Type B pancreatic cell (in vitro differentiated cells): ENCODE results near the gene KHNYN. TPM values are rescaled to one million over a fixed set of nuclear protein-coding genes. Genes with fewer than 3 reads are reported as not detected.
A peak's percentile ranks its signal among the peaks of the same experiment; 100 is the strongest.

Experiments used
- DNase-seq: peaks from one replicate; pipeline ENCODE4 v3.0.0; 2021; ENCODE audit warnings: mixed read lengths; ENCODE audit not compliant: unreplicated experiment; ENCODE audit errors: extremely low spot score
- H3K27ac Mint-ChIP-seq: 2 replicates; pipeline ENCODE4 v1.8.0; 2021; ENCODE audit warnings: mild to moderate bottlenecking, mixed read lengths
- H3K27me3 Mint-ChIP-seq: 2 replicates; pipeline ENCODE4 v1.8.0; 2021; ENCODE audit warnings: mixed read lengths
- H3K36me3 Mint-ChIP-seq: 2 replicates; pipeline ENCODE4 v1.8.0; 2021; ENCODE audit warnings: mixed read lengths
- H3K4me1 Mint-ChIP-seq: one replicate; pipeline ENCODE4 v1.8.0; 2021; ENCODE audit warnings: mixed read lengths; ENCODE audit not compliant: unreplicated experiment
- H3K4me3 Mint-ChIP-seq: 2 replicates; pipeline ENCODE4 v1.8.0; 2021; ENCODE audit warnings: mild to moderate bottlenecking, mixed read lengths
- H3K9me3 Mint-ChIP-seq: 2 replicates; pipeline ENCODE4 v1.8.0; 2021; ENCODE audit warnings: mixed read lengths
- CTCF ChIP-seq: fragments of 200-600 bp; sonication (generic); conservative IDR thresholded peaks from 2 replicates; pipeline ENCODE4 v1.5.0; 2021; ENCODE audit warnings: antibody characterized with exemption, mild to moderate bottlenecking
- total RNA-seq: library from RNA; stranded (reverse); gene quantifications from 2 replicates; pipeline ENCODE4 v1.2.1, GENCODE V29; 2021; ENCODE audit warnings: low replicate concordance

The KHNYN gene
- total RNA-seq, 1 donor from 2014 or later = 81.3 TPM

- no peak for TF ChIP-seq CTCF
- H3K9me3 Mint-ChIP-seq = no peaks in the 10 kb centered on the region
- no peak overlapping the region for H3K4me3 Mint-ChIP-seq
- no peaks in the 10 kb centered on the region for H3K4me1 Mint-ChIP-seq
- peak; percentile 64 for DNase-seq
- H3K36me3 Mint-ChIP-seq = peaks cover 12% of the 10 kb centered on the region
- no peak overlapping the region for H3K27ac Mint-ChIP-seq
- H3K27me3 Mint-ChIP-seq = no peaks in the 10 kb centered on the region
Measured at GRCh38 chr14:24416254-24416931, 13.4 kb upstream of the KHNYN start.

- Mint-ChIP-seq H3K27ac (no peak overlapping the region), H3K4me1 (no peaks in the 10 kb centered on the region), H3K36me3 (peaks cover 12% of the 10 kb centered on the region), H3K9me3 (no peaks in the 10 kb centered on the region), H3K27me3 (no peaks in the 10 kb centered on the region), H3K4me3 (no peak overlapping the region)
- no peak for DNase-seq
- TF ChIP-seq CTCF = no peak
Measured at GRCh38 chr14:24416932-24417619, 12.7 kb upstream of the KHNYN start.

DNA sequence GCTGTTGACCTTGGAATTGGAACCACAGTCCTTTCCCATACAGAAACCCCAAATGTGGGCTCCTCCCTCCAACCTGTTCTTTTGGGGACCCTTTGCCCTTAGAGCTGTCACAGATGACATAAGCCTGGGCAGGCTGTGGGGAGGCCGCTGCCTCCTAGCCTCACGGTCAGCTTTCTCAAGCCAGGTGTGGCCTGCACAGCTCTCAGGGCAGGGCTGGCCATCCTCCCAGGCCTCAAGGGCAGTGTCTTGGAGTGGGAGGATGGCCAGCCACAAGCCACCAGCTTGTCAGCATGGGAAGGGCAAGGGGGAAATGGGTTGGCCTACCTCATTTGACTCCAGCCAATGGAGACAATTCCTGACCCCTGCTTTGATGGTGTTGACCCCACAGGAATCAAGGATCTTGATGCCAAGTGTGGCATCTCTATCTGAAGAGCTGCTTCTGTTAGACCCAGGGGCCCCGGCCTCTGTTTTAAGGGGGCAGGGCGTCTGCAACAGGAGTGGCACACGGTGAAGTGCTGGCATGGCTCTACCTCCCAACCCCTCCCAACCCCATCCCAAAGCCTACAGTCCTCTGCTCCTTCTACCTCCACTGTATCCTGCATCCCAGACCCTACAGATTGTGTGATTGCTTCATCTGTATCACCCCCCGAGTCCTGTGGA, 11.8 kb upstream of the KHNYN start:
- Mint-ChIP-seq H3K9me3 (no peaks in the 10 kb centered on the region), H3K27me3 (no peaks in the 10 kb centered on the region), H3K36me3 (peaks cover 4% of the 10 kb centered on the region), H3K4me3 (no peak overlapping the region), H3K27ac (no peak overlapping the region), H3K4me1 (no peaks in the 10 kb centered on the region)
- TF ChIP-seq CTCF = no peak
- DNase-seq = no peak

- H3K9me3 Mint-ChIP-seq = no peaks in the 10 kb centered on the region
Measured at GRCh38 chr14:24418492-24418873, 11.3 kb upstream of the KHNYN start.

GRCh38 chr14:24422261-24422660, 7.5 kb upstream of the KHNYN start:
- H3K27ac Mint-ChIP-seq = no peak overlapping the region
- peaks cover 4% of the 10 kb centered on the region for H3K4me1 Mint-ChIP-seq
- no peaks in the 10 kb centered on the region for H3K9me3 Mint-ChIP-seq
- DNase-seq = no peak
- TF ChIP-seq CTCF = no peak
- H3K4me3 Mint-ChIP-seq = no peak overlapping the region
- H3K36me3 Mint-ChIP-seq = no peaks in the 10 kb centered on the region
- H3K27me3 Mint-ChIP-seq = no peaks in the 10 kb centered on the region

More at GRCh38 chr14:24418492-24418873, 11.3 kb upstream of the KHNYN start:
- no peak for DNase-seq
- Mint-ChIP-seq H3K36me3 (peaks cover 3% of the 10 kb centered on the region), H3K27me3 (no peaks in the 10 kb centered on the region), H3K27ac (no peak overlapping the region), H3K4me3 (no peak overlapping the region), H3K4me1 (no peaks in the 10 kb centered on the region)
- TF ChIP-seq CTCF = no peak
